Esophagus squamous epithelium (tissue), 5 donors: ENCODE results near the gene GALNS. TPM values are rescaled to one million over a fixed set of nuclear protein-coding genes. Genes with fewer than 3 reads are reported as not detected.

ENCODE experiments used
- DNase-seq: peaks from one replicate; lab custom pipeline; 2025; lab: John Stamatoyannopoulos, UW
- H3K27ac ChIP-seq, 4 donors: fragments of 200-600 bp; sonication (generic); one replicate each; pipeline ENCODE4 v1.5.1; 2016 to 2019; ENCODE audit warnings: mild to moderate bottlenecking in 1 of 4
- H3K27me3 ChIP-seq, 4 donors: fragments of 200-600 bp; sonication (generic); 1 replicate in 3 of 4; 2 replicates in 1 of 4; pipeline versions ENCODE4 v1.5.1 to v1.6.0; 2017 to 2021; ENCODE audit warnings: antibody characterized with exemption in 1 of 4
- H3K36me3 ChIP-seq, 3 donors: fragments of 200-600 bp; sonication (generic); one replicate each; pipeline ENCODE4 v1.5.1; 2016 to 2019
- H3K4me1 ChIP-seq, 3 donors: fragments of 200-600 bp; sonication (generic); one replicate each; pipeline ENCODE4 v1.5.1; 2017 to 2019
- H3K4me3 ChIP-seq, 4 donors: fragments of 200-600 bp; sonication (generic); 1 replicate in 3 of 4; 2 replicates in 1 of 4; pipeline ENCODE4 v1.5.1; 2016 to 2019; ENCODE audit warnings: mild to moderate bottlenecking in 2 of 4, moderate library complexity in 1 of 4
- H3K9me3 ChIP-seq, 3 donors: fragments of 200-600 bp; sonication (generic); one replicate each; pipeline ENCODE4 v1.5.1; 2016 to 2019
- CTCF ChIP-seq, 6 experiments: fragments of 450-650 bp in 4 of 6; fragments of 200-600 bp in 2 of 6; sonication (generic) in 2 of 6; IDR thresholded peaks; one replicate each; pipeline ENCODE4 v1.5.1; 2016 to 2019; ENCODE audit warnings: antibody characterized with exemption in 6 of 6, mild to moderate bottlenecking in 4 of 6, moderate library complexity in 4 of 6
- POLR2A ChIP-seq, 4 donors: fragments of 450-650 bp; IDR thresholded peaks; one replicate each; pipeline ENCODE4 v1.6.1; 2017; ENCODE audit warnings: antibody characterized with exemption in 4 of 4, mild to moderate bottlenecking in 4 of 4, moderate library complexity in 3 of 4
- WGBS, 2 donors: methylation state at CpG; one replicate each; pipeline ENCODE4 v1.1.5; 2018; 5-methylcytosine and 5-hydroxymethylcytosine counted together
- intact Hi-C: fragments of 100-400 bp; cut with DNase I; formaldehyde crosslinking; loops from one replicate; pipeline ENCODE4 v1.15.0; 2022
- total RNA-seq, 4 donors: library from RNA; depleted of rRNA; stranded (reverse); fragments of >200 nt; gene quantifications; one replicate each; pipeline ENCODE4 v1.1.0, GENCODE V29; 2016
- donor health status: DM: yes; HTN: yes; CAD: no.

The GALNS gene
- total RNA-seq, 4 donors from 2014 or later, result 9.5 to 24.2 (median 20.5) TPM

GRCh38 chr16:88884569-88885271 lies 28.0 kb upstream of the GALNS start:
- WGBS, 2 donors, result 78 to 91% methylated on average over 6 to 7 of the region's 39 CpGs
- Histone ChIP-seq H3K27ac (no peak overlapping the region), H3K4me3 (no peak overlapping the region), H3K36me3 (peaks cover 0 to 31% (median 0%) of the 10 kb centered on the region in 3 donors), H3K27me3 (peaks cover 0 to 28% (median 0%) of the 10 kb centered on the region in 4 donors), H3K4me1 (peaks cover 17 to 65% (median 22%) of the 10 kb centered on the region in 3 donors), H3K9me3 (no peaks in the 10 kb centered on the region)
- no peak for DNase-seq
- intact Hi-C loops, result no loop called here
- no peak for TF ChIP-seq CTCF (IDR thresholded peaks at IDR 0.05)
- TF ChIP-seq POLR2A (IDR thresholded peaks at IDR 0.05), result no peak

- Histone ChIP-seq H3K4me1 (peaks cover 17 to 73% (median 22%) of the 10 kb centered on the region in 3 donors), H3K27me3 (peaks cover 0 to 27% (median 0%) of the 10 kb centered on the region in 4 donors), H3K36me3 (peaks cover 0 to 34% (median 0%) of the 10 kb centered on the region in 3 donors), H3K9me3 (no peaks in the 10 kb centered on the region), H3K4me3 (no peak overlapping the region), H3K27ac (no peak overlapping the region)
- DNase-seq, result no peak
- intact Hi-C loops, result no loop called here
- no peak for TF ChIP-seq POLR2A (IDR thresholded peaks at IDR 0.05)
- no peak for TF ChIP-seq CTCF (IDR thresholded peaks at IDR 0.05)
- 66 to 100% methylated on average over 2 to 7 of the region's 11 CpGs for WGBS, 2 donors
Observed at GRCh38 chr16:88883946-88884345, 27.2 kb upstream of the GALNS start.

GRCh38 chr16:88883117-88883895 lies 26.6 kb upstream of the GALNS start:
- Histone ChIP-seq H3K27me3 (peaks cover 0 to 23% (median 0%) of the 10 kb centered on the region in 4 donors), H3K27ac (no peak overlapping the region), H3K4me1 (peaks cover 17 to 72% (median 22%) of the 10 kb centered on the region in 3 donors), H3K9me3 (no peaks in the 10 kb centered on the region), H3K4me3 (no peak overlapping the region), H3K36me3 (peaks cover 0 to 41% (median 5%) of the 10 kb centered on the region in 3 donors)
- no peak for DNase-seq
- no peak for TF ChIP-seq CTCF (IDR thresholded peaks at IDR 0.05)
- intact Hi-C loops, result no loop called here
- 80 to 91% methylated on average over 8 to 21 of the region's 49 CpGs for WGBS, 2 donors

- H3K27me3 ChIP-seq, result peaks cover 0 to 25% (median 0%) of the 10 kb centered on the region in 4 donors
- TF ChIP-seq CTCF (IDR thresholded peaks at IDR 0.05) (no peak), POLR2A (IDR thresholded peaks at IDR 0.05) (no peak)
- no peak overlapping the region for H3K4me3 ChIP-seq
- no peaks in the 10 kb centered on the region for H3K9me3 ChIP-seq
- no peak for DNase-seq
- WGBS, 2 donors, result 65 to 76% methylated on average over 12 to 22 of the region's 26 CpGs
- peaks cover 17 to 64% (median 17%) of the 10 kb centered on the region in 3 donors for H3K4me1 ChIP-seq
- H3K36me3 ChIP-seq, result peaks cover 0 to 49% (median 5%) of the 10 kb centered on the region in 3 donors
- intact Hi-C loops, result no loop called here
- no peak overlapping the region for H3K27ac ChIP-seq
Observed at GRCh38 chr16:88882358-88883030, 25.7 kb upstream of the GALNS start.
